ENCODE data around the gene TMEM61.

Gene TMEM61

GRCh38 chr1:55034476-55035133 is 54.2 kb downstream of the TMEM61 start:
- no peak overlapping the region for H3K9ac ChIP-seq (ENCODE audit: low read depth, low read length)
- H3K4me1 ChIP-seq (ENCODE audit: control insufficient read depth, insufficient read depth, low read length), result peaks cover 4% of the 10 kb centered on the region
- H3K9me3 ChIP-seq (replicated peaks; ENCODE audit: low read length), result no peaks in the 10 kb centered on the region
- no peak overlapping the region for H3K4me2 ChIP-seq (ENCODE audit: low read length)
- peaks cover 76% of the 10 kb centered on the region for H3K27me3 ChIP-seq (ENCODE audit: control insufficient read depth, insufficient read depth, low read length)
- H3K4me3 ChIP-seq (ENCODE audit: low read length), result no peak overlapping the region
- H3K36me3 ChIP-seq (ENCODE audit: insufficient read depth, low read length), result no peaks in the 10 kb centered on the region

GRCh38 chr1:55035904-55036303 is 55.5 kb downstream of the TMEM61 start:
- peaks cover 81% of the 10 kb centered on the region for H3K27me3 ChIP-seq (ENCODE audit: control insufficient read depth, insufficient read depth, low read length)
- H3K4me2 ChIP-seq (ENCODE audit: low read length), result no peak overlapping the region
- no peak overlapping the region for H3K9ac ChIP-seq (ENCODE audit: low read depth, low read length)

GRCh38 chr1:55037733-55038551 is 57.5 kb downstream of the TMEM61 start:
- H3K9ac ChIP-seq (ENCODE audit: low read depth, low read length), result no peak overlapping the region
- peaks cover 9% of the 10 kb centered on the region for H3K4me1 ChIP-seq (ENCODE audit: control insufficient read depth, insufficient read depth, low read length)
- H3K27me3 ChIP-seq (ENCODE audit: control insufficient read depth, insufficient read depth, low read length), result peaks cover 97% of the 10 kb centered on the region
- H3K36me3 ChIP-seq (ENCODE audit: insufficient read depth, low read length), result no peaks in the 10 kb centered on the region
- no peak overlapping the region for H3K4me3 ChIP-seq (ENCODE audit: low read length)
- H3K9me3 ChIP-seq (replicated peaks; ENCODE audit: low read length), result no peaks in the 10 kb centered on the region
- no peak overlapping the region for H3K4me2 ChIP-seq (ENCODE audit: low read length)

More at GRCh38 chr1:55035904-55036303, 55.5 kb downstream of the TMEM61 start:
- no peak overlapping the region for H3K4me3 ChIP-seq (ENCODE audit: low read length)
- no peaks in the 10 kb centered on the region for H3K36me3 ChIP-seq (ENCODE audit: insufficient read depth, low read length)
- H3K4me1 ChIP-seq (ENCODE audit: control insufficient read depth, insufficient read depth, low read length), result peaks cover 9% of the 10 kb centered on the region
- H3K9me3 ChIP-seq (replicated peaks; ENCODE audit: low read length), result no peaks in the 10 kb centered on the region

GRCh38 chr1:55038552-55038838 is 58.1 kb downstream of the TMEM61 start:
- no peak overlapping the region for H3K4me2 ChIP-seq (ENCODE audit: low read length)
- no peak overlapping the region for H3K4me3 ChIP-seq (ENCODE audit: low read length)
- peaks cover 95% of the 10 kb centered on the region for H3K27me3 ChIP-seq (ENCODE audit: control insufficient read depth, insufficient read depth, low read length)
- no peaks in the 10 kb centered on the region for H3K36me3 ChIP-seq (ENCODE audit: insufficient read depth, low read length)
- H3K9me3 ChIP-seq (replicated peaks; ENCODE audit: low read length), result no peaks in the 10 kb centered on the region
- no peak overlapping the region for H3K9ac ChIP-seq (ENCODE audit: low read depth, low read length)
- H3K4me1 ChIP-seq (ENCODE audit: control insufficient read depth, insufficient read depth, low read length), result peaks cover 9% of the 10 kb centered on the region

GRCh38 chr1:55038974-55039341 is 58.5 kb downstream of the TMEM61 start:
- H3K4me2 ChIP-seq (ENCODE audit: low read length), result peak overlapping the region; percentile 81
- no peak overlapping the region for H3K9ac ChIP-seq (ENCODE audit: low read depth, low read length)
- peak overlapping the region; percentile 54 for H3K4me3 ChIP-seq (ENCODE audit: low read length)
- no peaks in the 10 kb centered on the region for H3K9me3 ChIP-seq (replicated peaks; ENCODE audit: low read length)
- peaks cover 90% of the 10 kb centered on the region for H3K27me3 ChIP-seq (ENCODE audit: control insufficient read depth, insufficient read depth, low read length)
- H3K4me1 ChIP-seq (ENCODE audit: control insufficient read depth, insufficient read depth, low read length), result peaks cover 9% of the 10 kb centered on the region
- no peaks in the 10 kb centered on the region for H3K36me3 ChIP-seq (ENCODE audit: insufficient read depth, low read length)

- no peaks in the 10 kb centered on the region for H3K9me3 ChIP-seq (replicated peaks; ENCODE audit: low read length)
- peaks cover 9% of the 10 kb centered on the region for H3K4me1 ChIP-seq (ENCODE audit: control insufficient read depth, insufficient read depth, low read length)
- H3K4me3 ChIP-seq (ENCODE audit: low read length), result peak within 1 kb of the TSS; percentile 54
- H3K36me3 ChIP-seq (ENCODE audit: insufficient read depth, low read length), result no peaks in the 10 kb centered on the region
- peak within 1 kb of the TSS; percentile 81 for H3K4me2 ChIP-seq (ENCODE audit: low read length)
- H3K27me3 ChIP-seq (ENCODE audit: control insufficient read depth, insufficient read depth, low read length), result peaks cover 86% of the 10 kb centered on the region
- no peak within 1 kb of the TSS for H3K9ac ChIP-seq (ENCODE audit: low read depth, low read length)
Observed at GRCh38 chr1:55039342-55040082, 59.1 kb downstream of the TMEM61 start, which contains the start of gene PCSK9. PCSK9 (plus strand) TSS chr1:55039548; CDS start chr1:55039838, 290 bp downstream.

GRCh38 chr1:55040083-55040932 is 59.9 kb downstream of the TMEM61 start:
- H3K4me2 ChIP-seq (ENCODE audit: low read length), result peak overlapping the region; percentile 81
- no peaks in the 10 kb centered on the region for H3K9me3 ChIP-seq (replicated peaks; ENCODE audit: low read length)
- no peaks in the 10 kb centered on the region for H3K36me3 ChIP-seq (ENCODE audit: insufficient read depth, low read length)
- peaks cover 83% of the 10 kb centered on the region for H3K27me3 ChIP-seq (ENCODE audit: control insufficient read depth, insufficient read depth, low read length)
- H3K9ac ChIP-seq (ENCODE audit: low read depth, low read length), result no peak overlapping the region
- peak overlapping the region; percentile 54 for H3K4me3 ChIP-seq (ENCODE audit: low read length)
- peaks cover 9% of the 10 kb centered on the region for H3K4me1 ChIP-seq (ENCODE audit: control insufficient read depth, insufficient read depth, low read length)

- no peak overlapping the region for H3K4me3 ChIP-seq (ENCODE audit: low read length)
Observed at GRCh38 chr1:55040933-55041494, 60.6 kb downstream of the TMEM61 start.

GRCh38 chr1:55041613-55042012 is 61.2 kb downstream of the TMEM61 start:
- no peak overlapping the region for H3K4me3 ChIP-seq (ENCODE audit: low read length)
- no peak overlapping the region for H3K9ac ChIP-seq (ENCODE audit: low read depth, low read length)
- H3K4me1 ChIP-seq (ENCODE audit: control insufficient read depth, insufficient read depth, low read length), result peaks cover 9% of the 10 kb centered on the region
- H3K36me3 ChIP-seq (ENCODE audit: insufficient read depth, low read length), result no peaks in the 10 kb centered on the region
- H3K9me3 ChIP-seq (replicated peaks; ENCODE audit: low read length), result no peaks in the 10 kb centered on the region
- peaks cover 76% of the 10 kb centered on the region for H3K27me3 ChIP-seq (ENCODE audit: control insufficient read depth, insufficient read depth, low read length)
- no peak overlapping the region for H3K4me2 ChIP-seq (ENCODE audit: low read length)

More at GRCh38 chr1:55040933-55041494, 60.6 kb downstream of the TMEM61 start:
- no peaks in the 10 kb centered on the region for H3K36me3 ChIP-seq (ENCODE audit: insufficient read depth, low read length)
- H3K9me3 ChIP-seq (replicated peaks; ENCODE audit: low read length), result no peaks in the 10 kb centered on the region
- peaks cover 77% of the 10 kb centered on the region for H3K27me3 ChIP-seq (ENCODE audit: control insufficient read depth, insufficient read depth, low read length)
- H3K4me2 ChIP-seq (ENCODE audit: low read length), result no peak overlapping the region
- no peak overlapping the region for H3K9ac ChIP-seq (ENCODE audit: low read depth, low read length)
- peaks cover 9% of the 10 kb centered on the region for H3K4me1 ChIP-seq (ENCODE audit: control insufficient read depth, insufficient read depth, low read length)

Measured in skeletal muscle satellite cell (primary cell).